Gastroesophageal sphincter (tissue), 4 donors: ENCODE measurements around the gene APBB1. TPM values are rescaled to one million over a fixed set of nuclear protein-coding genes. Genes with fewer than 3 reads are reported as not detected.

Source experiments
- ATAC-seq: fragments of 150-250 bp; one replicate; pipeline ENCODE4 v1.9.1; 2016; ENCODE audit warnings: mild to moderate bottlenecking, moderate library complexity
- H3K27ac ChIP-seq, 4 donors: fragments of 200-600 bp; sonication (generic) in 3 of 4; 1 replicate in 3 of 4; 2 replicates in 1 of 4; pipeline ENCODE4 v1.5.1; 2016 to 2019
- H3K27me3 ChIP-seq: fragments of 200-600 bp; sonication (generic); one replicate; pipeline ENCODE4 v1.5.1; 2019
- H3K36me3 ChIP-seq, 2 donors: fragments of 200-600 bp; sonication (generic); one replicate each; pipeline ENCODE4 v1.5.1; 2019; ENCODE audit warnings: control low read depth in 1 of 2
- H3K4me1 ChIP-seq, 3 donors: fragments of 200-600 bp; sonication (generic); 1 replicate in 2 of 3; 2 replicates in 1 of 3; pipeline ENCODE4 v1.5.1; 2016 to 2019; ENCODE audit warnings: control low read depth in 2 of 3
- H3K4me3 ChIP-seq, 2 donors: fragments of 200-600 bp; sonication (generic); one replicate each; pipeline ENCODE4 v1.5.1; 2019; ENCODE audit warnings: mild to moderate bottlenecking in 1 of 2, moderate library complexity in 1 of 2
- H3K9me3 ChIP-seq, 3 donors: fragments of 200-600 bp; sonication (generic); one replicate each; pipeline ENCODE4 v1.5.1; 2017 to 2019; ENCODE audit warnings: control low read depth in 2 of 3
- CTCF ChIP-seq, 4 experiments: fragments of 200-600 bp in 2 of 4; fragments of 450-650 bp in 2 of 4; sonication (generic) in 1 of 4; IDR thresholded peaks; one replicate each; pipeline ENCODE4 v1.5.1; 2017 to 2019; ENCODE audit warnings: antibody characterized with exemption in 4 of 4, mild to moderate bottlenecking in 2 of 4, moderate library complexity in 2 of 4
- EP300 ChIP-seq: sonication (generic); formaldehyde crosslinking; IDR thresholded peaks from one replicate; pipeline ENCODE4 v1.6.1; 2017; ENCODE audit warnings: antibody characterized with exemption, mild to moderate bottlenecking
- POLR2A ChIP-seq, 2 donors: fragments of 450-650 bp; IDR thresholded peaks; one replicate each; pipeline ENCODE4 v1.6.1; 2017; ENCODE audit warnings: antibody characterized with exemption in 2 of 2, mild to moderate bottlenecking in 2 of 2, moderate library complexity in 1 of 2
- POLR2AphosphoS5 ChIP-seq: sonication (generic); formaldehyde crosslinking; IDR thresholded peaks from one replicate; pipeline ENCODE4 v1.6.1; 2017; ENCODE audit warnings: antibody characterized with exemption
- WGBS, 2 donors: methylation state at CpG; one replicate each; pipeline ENCODE4 v1.1.5; 2018; ENCODE audit warnings: low coverage in 1 of 2; 5-methylcytosine and 5-hydroxymethylcytosine counted together
- total RNA-seq, 4 donors: library from RNA; depleted of rRNA; stranded (reverse); fragments of >200 nt; gene quantifications; one replicate each; pipeline ENCODE4 v1.1.0, GENCODE V29; 2016

APBB1 gene
- total RNA-seq, 4 donors from 2014 or later: 55.9 to 149 (median 73.1) TPM

GRCh38 chr11:6362873-6363678 is 55.8 kb downstream of the APBB1 start:
- 50% methylated on average over 1 of the region's 6 CpGs; no CpG with 5 or more reads in 1 of the 2 donors for WGBS, 2 donors
- Histone ChIP-seq H3K4me3 (no peak overlapping the region), H3K27me3 (no peaks in the 10 kb centered on the region), H3K9me3 (no peaks in the 10 kb centered on the region), H3K36me3 (no peaks in the 10 kb centered on the region), H3K4me1 (peaks cover 0 to 11% (median 0%) of the 10 kb centered on the region in 3 donors), H3K27ac (no peak overlapping the region)
- ATAC-seq: peak; percentile 88
- TF ChIP-seq CTCF (IDR thresholded peaks at IDR 0.05) (peak; percentile 67 to 92 (median 80)), POLR2AphosphoS5 (no peak)

GRCh38 chr11:6362185-6362872 is 56.6 kb downstream of the APBB1 start:
- peak; percentile 9 for ATAC-seq
- H3K27me3 ChIP-seq: no peaks in the 10 kb centered on the region
- TF ChIP-seq POLR2AphosphoS5 (peak; percentile 45), CTCF (IDR thresholded peaks at IDR 0.05) (no peak), EP300 (no peak)
- no peak overlapping the region for H3K27ac ChIP-seq
- H3K36me3 ChIP-seq: no peaks in the 10 kb centered on the region
- H3K9me3 ChIP-seq: no peaks in the 10 kb centered on the region
- WGBS, 2 donors: 25 to 27% methylated on average over 1 to 3 of the region's 5 CpGs
- no peak overlapping the region for H3K4me3 ChIP-seq
- peaks cover 0 to 18% (median 0%) of the 10 kb centered on the region in 3 donors for H3K4me1 ChIP-seq

GRCh38 chr11:6360183-6360582 is 58.7 kb downstream of the APBB1 start:
- H3K4me1 ChIP-seq: peaks cover 0 to 33% (median 8%) of the 10 kb centered on the region in 3 donors
- no peaks in the 10 kb centered on the region for H3K27me3 ChIP-seq
- H3K36me3 ChIP-seq: no peaks in the 10 kb centered on the region
- H3K27ac ChIP-seq: no peak overlapping the region
- TF ChIP-seq POLR2A (IDR thresholded peaks at IDR 0.05) (no peak), CTCF (IDR thresholded peaks at IDR 0.05) (no peak), POLR2AphosphoS5 (no peak)
- WGBS, 2 donors: 51 to 61% methylated on average over 3 of the region's 3 CpGs
- no peaks in the 10 kb centered on the region for H3K9me3 ChIP-seq
- ATAC-seq: no peak
- H3K4me3 ChIP-seq: no peak overlapping the region

- peak overlapping the region; percentile 3 to 66 (median 32) for H3K27ac ChIP-seq
- 10 to 13% methylated on average over 8 to 9 of the region's 9 CpGs for WGBS, 2 donors
- no peaks in the 10 kb centered on the region for H3K27me3 ChIP-seq
- peak; percentile 84 for ATAC-seq
- no peaks in the 10 kb centered on the region for H3K9me3 ChIP-seq
- H3K4me3 ChIP-seq: no peak overlapping the region
- no peak for TF ChIP-seq EP300
- TF ChIP-seq POLR2AphosphoS5: peak; percentile 61
- H3K4me1 ChIP-seq: peaks cover 0 to 33% (median 8%) of the 10 kb centered on the region in 3 donors
- no peaks in the 10 kb centered on the region for H3K36me3 ChIP-seq
These were observed 61.7 kb downstream of the APBB1 start for GRCh38 chr11:6357222-6357621.

GRCh38 chr11:6356503-6357055 is 62.3 kb downstream of the APBB1 start:
- Histone ChIP-seq H3K9me3 (no peaks in the 10 kb centered on the region), H3K4me3 (no peak overlapping the region), H3K27me3 (no peaks in the 10 kb centered on the region), H3K36me3 (no peaks in the 10 kb centered on the region), H3K27ac (peak overlapping the region in 3 of 4 donors; percentile 6 to 66 (median 7)), H3K4me1 (peaks cover 0 to 33% (median 8%) of the 10 kb centered on the region in 3 donors)
- 20 to 21% methylated on average over 4 of the region's 4 CpGs for WGBS, 2 donors
- no peak for ATAC-seq
- no peak for TF ChIP-seq CTCF (IDR thresholded peaks at IDR 0.05)
- TF ChIP-seq POLR2AphosphoS5: peak; percentile 61
- no peak for TF ChIP-seq POLR2A (IDR thresholded peaks at IDR 0.05)
